Heart left ventricle (tissue), 16 donors: Measurements from ENCODE around the gene STN1. TPM values are rescaled to one million over a fixed set of nuclear protein-coding genes. Genes with fewer than 3 reads are reported as not detected.

Experiments used
- ATAC-seq, 4 donors: fragments of 200-7000 bp; cut with Tn5 transposase; one replicate each; pipeline ENCODE4 v1.9.1; 2020 to 2022; ENCODE audit warnings: moderate library complexity in 4 of 4, mild to moderate bottlenecking in 3 of 4, moderate number of reproducible peaks in 1 of 4
- DNase-seq, 5 donors: peaks; one replicate each; pipeline ENCODE4 v3.0.0-alpha.2; 2020
- H3K27ac ChIP-seq, 12 donors: fragments of 200-600 bp; sonication (generic) in 4 of 12; one replicate each; pipeline versions ENCODE4 v1.5.0 to v1.8.0; 2016 to 2022; ENCODE audit warnings: mild to moderate bottlenecking in 2 of 12
- H3K27me3 ChIP-seq, 9 donors: fragments of 200-600 bp; sonication (generic) in 2 of 9; one replicate each; pipeline versions ENCODE4 v1.5.1 to v1.8.0; 2016 to 2022; ENCODE audit warnings: mild to moderate bottlenecking in 3 of 9
- H3K36me3 ChIP-seq, 9 donors: fragments of 200-600 bp; sonication (generic) in 2 of 9; one replicate each; pipeline versions ENCODE4 v1.5.0 to v1.8.0; 2018 to 2022; ENCODE audit warnings: mild to moderate bottlenecking in 2 of 9
- H3K4me1 ChIP-seq, 12 donors: fragments of 200-600 bp; sonication (generic) in 4 of 12; one replicate each; pipeline versions ENCODE4 v1.5.0 to v1.8.0; 2016 to 2022; ENCODE audit warnings: mild to moderate bottlenecking in 3 of 12
- H3K4me3 ChIP-seq, 12 donors: fragments of 200-600 bp; sonication (generic) in 4 of 12; one replicate each; pipeline versions ENCODE4 v1.5.0 to v1.8.0; 2017 to 2022; ENCODE audit warnings: mild to moderate bottlenecking in 9 of 12, moderate library complexity in 4 of 12
- H3K9me3 ChIP-seq, 12 donors: fragments of 200-600 bp; sonication (generic) in 4 of 12; one replicate each; pipeline versions ENCODE4 v1.5.0 to v1.8.0; 2016 to 2022; ENCODE audit warnings: mild to moderate bottlenecking in 1 of 12
- CTCF ChIP-seq, 12 donors: fragments of 200-600 bp; sonication (generic) in 4 of 12; IDR thresholded peaks; one replicate each; pipeline versions ENCODE4 v1.5.0 to v1.8.0; 2018 to 2022; ENCODE audit warnings: antibody characterized with exemption in 12 of 12, mild to moderate bottlenecking in 5 of 12
- POLR2A ChIP-seq, 2 donors: fragments of 450-650 bp; IDR thresholded peaks; one replicate each; pipeline ENCODE4 v1.6.1; 2017; ENCODE audit warnings: antibody characterized with exemption in 2 of 2, mild to moderate bottlenecking in 2 of 2, moderate library complexity in 2 of 2
- WGBS, 4 donors: extraction: QIAGEN DNeasy Blood & Tissue Kit in 2 of 4; methylation state at CpG; one replicate each; pipeline versions ENCODE4 v1.1.5 to v1.1.7; 2013 to 2018; 5-methylcytosine and 5-hydroxymethylcytosine counted together
- intact Hi-C, 10 donors: fragments of 100-400 bp; cut with DNase I; formaldehyde crosslinking; loops; one replicate each; pipeline versions ENCODE4 v1.11.1 to v1.14.2; 2022
- polyA plus RNA-seq, 2 donors: library from polyadenylated mRNA; stranded (reverse); fragments of 200-250 nt; gene quantifications; one replicate each; pipeline ENCODE4 v1.2.3, GENCODE V29; 2013
- total RNA-seq, 9 donors: library from RNA; depleted of rRNA in 2 of 9; stranded (reverse); fragments of >200 nt in 2 of 9; fragmentation: NEBNext Ultra II Directional in 3 of 9; extraction: Animal tissue kit (Norgen Biotek cat#: 25700) in 3 of 9; gene quantifications; one replicate each; pipeline versions ENCODE4 v1.1.0 to v1.2.4, GENCODE V29; 2016 to 2023
- donor health status: ischemic (EF 13 %, LVEDD 7.1; RV severe dilation, severe dysfunction).
- donor health status: healthy with polysubstance abuse.
- donor health status: DM: no; HTN: yes; CAD: no.
- donor health status: DM: no; HTN: no; CAD: no.
- donor health status: ischemic (EF 25% LVEDD 6.9; RV normal size, moderate dysfunction).
- donor health status: ischemic (EF 25% LVEDD 5.7; RV mildly dilated, moderate dysfunction).
- donor health status: healthy.
- donor health status: DM: yes; HTN: yes; CAD: no.
- donor health status: ischemic (EF 35%, LVEDD 5.7; RV mildly dilated, moderate dysfunction).
- donor health status: nonischemic (EF 11% LVEDD 7.7; RV severe dilation, severe dysfunction).
- donor health status: DM: yes; HTN: yes; CAD: no.
- donor health status: PGD.
- donor health status: ischemic (EF 29% LVEDD 5.4; RV normal size, mild dysfunction).
- donor health status: nonischemic (EF 23%, LVEDD 6.1; RV moderate dilation, normal function).

Gene STN1
- total and polyA plus RNA-seq, 11 donors: 23.1 to 53.1 (median 32.7) TPM

- 40 to 54% (median 52%) methylated on average over 6 to 9 of the region's 9 CpGs for WGBS, 4 donors
- Histone ChIP-seq H3K36me3 (no peaks in the 10 kb centered on the region), H3K4me1 (peaks cover 17 to 96% (median 70%) of the 10 kb centered on the region in 12 donors), H3K4me3 (no peak overlapping the region), H3K9me3 (no peaks in the 10 kb centered on the region), H3K27ac (peak overlapping the region in 11 of 12 donors; percentile 45 to 87 (median 77)), H3K27me3 (no peaks in the 10 kb centered on the region)
- TF ChIP-seq CTCF (IDR thresholded peaks at IDR 0.05): no peak
- no peak for TF ChIP-seq POLR2A (IDR thresholded peaks at IDR 0.05)
- DNase-seq (no peak), ATAC-seq (no peak)
- intact Hi-C loops: no loop called here
Observed at GRCh38 chr10:103839519-103839871, 78.5 kb downstream of the STN1 start.

GRCh38 chr10:103838862-103839518, 79.0 kb downstream of the STN1 start:
- peaks cover 13 to 96% (median 70%) of the 10 kb centered on the region in 12 donors for H3K4me1 ChIP-seq
- WGBS, 4 donors: 50 to 65% (median 54%) methylated on average over 13 of the region's 13 CpGs
- peak in 2 of 4 donors; percentile 25 to 33 for ATAC-seq

GRCh38 chr10:103838070-103838395, 80.0 kb downstream of the STN1 start:
- 52 to 69% (median 57%) methylated on average over 4 of the region's 4 CpGs for WGBS, 4 donors
- H3K27me3 ChIP-seq: no peaks in the 10 kb centered on the region
- intact Hi-C loops: no loop called here
- no peak overlapping the region for H3K4me3 ChIP-seq
- DNase-seq (peak in 1 of 5 donors; percentile 65), ATAC-seq (peak in 3 of 4 donors; percentile 25 to 49 (median 31))
- H3K4me1 ChIP-seq: peaks cover 12 to 93% (median 67%) of the 10 kb centered on the region in 12 donors
- TF ChIP-seq CTCF (IDR thresholded peaks at IDR 0.05) (no peak), POLR2A (IDR thresholded peaks at IDR 0.05) (no peak)
- H3K36me3 ChIP-seq: no peaks in the 10 kb centered on the region
- H3K9me3 ChIP-seq: peaks cover 0 to under 1% (median 0%) of the 10 kb centered on the region in 12 donors
- peak overlapping the region in 3 of 12 donors; percentile 38 to 87 (median 80) for H3K27ac ChIP-seq

More at GRCh38 chr10:103838862-103839518, 79.0 kb downstream of the STN1 start:
- peak overlapping the region in 10 of 12 donors; percentile 21 to 87 (median 71) for H3K27ac ChIP-seq
- H3K4me3 ChIP-seq: no peak overlapping the region
- TF ChIP-seq POLR2A (IDR thresholded peaks at IDR 0.05): no peak
- TF ChIP-seq CTCF (IDR thresholded peaks at IDR 0.05): no peak
- no peaks in the 10 kb centered on the region for H3K9me3 ChIP-seq
- H3K36me3 ChIP-seq: no peaks in the 10 kb centered on the region
- intact Hi-C loops: no loop called here
- H3K27me3 ChIP-seq: no peaks in the 10 kb centered on the region
- no peak for DNase-seq

GRCh38 chr10:103837370-103838069, 80.5 kb downstream of the STN1 start:
- WGBS, 4 donors: 64 to 75% (median 68%) methylated on average over 10 of the region's 10 CpGs
- peaks cover 12 to 88% (median 66%) of the 10 kb centered on the region in 12 donors for H3K4me1 ChIP-seq
- H3K9me3 ChIP-seq: peaks cover 0 to 6% (median 0%) of the 10 kb centered on the region in 12 donors
- H3K27me3 ChIP-seq: no peaks in the 10 kb centered on the region
- no peaks in the 10 kb centered on the region for H3K36me3 ChIP-seq
- no peak for TF ChIP-seq POLR2A (IDR thresholded peaks at IDR 0.05)
- no peak for TF ChIP-seq CTCF (IDR thresholded peaks at IDR 0.05)
- peak in 1 of 5 donors; percentile 28 for DNase-seq
- intact Hi-C loops: no loop called here
- H3K27ac ChIP-seq: peak overlapping the region in 2 of 12 donors; percentile 15 to 27
- no peak overlapping the region for H3K4me3 ChIP-seq
- no peak for ATAC-seq
